AG09309 (cell line): Measurements from ENCODE around the gene CD300H.
"Not testable (repeated sequence)": the region's sequence is repeated elsewhere in the genome, so short reads cannot be mapped to it uniquely, and the experiment has no call there.

Experiments used
- DNase-seq: peaks from one replicate; pipeline ENCODE4 v3.0.0-alpha.2; 2010; ENCODE audit warnings: low read depth
- H3K4me3 ChIP-seq: 2 replicates; pipeline ENCODE4 v1.5.1; 2011; ENCODE audit warnings: mild to moderate bottlenecking, low read depth, low read length, moderate library complexity; ENCODE audit not compliant: control insufficient read depth
- TF ChIP-seq, protein P1 (sequence below): IDR thresholded peaks from 2 replicates; pipeline ENCODE4 v1.5.1; 2011; ENCODE audit warnings: mild to moderate bottlenecking, low read depth, low read length, inconsistent platforms; ENCODE audit not compliant: insufficient read depth, control insufficient read depth; ENCODE audit errors: missing control alignments

Gene CD300H

DNA sequence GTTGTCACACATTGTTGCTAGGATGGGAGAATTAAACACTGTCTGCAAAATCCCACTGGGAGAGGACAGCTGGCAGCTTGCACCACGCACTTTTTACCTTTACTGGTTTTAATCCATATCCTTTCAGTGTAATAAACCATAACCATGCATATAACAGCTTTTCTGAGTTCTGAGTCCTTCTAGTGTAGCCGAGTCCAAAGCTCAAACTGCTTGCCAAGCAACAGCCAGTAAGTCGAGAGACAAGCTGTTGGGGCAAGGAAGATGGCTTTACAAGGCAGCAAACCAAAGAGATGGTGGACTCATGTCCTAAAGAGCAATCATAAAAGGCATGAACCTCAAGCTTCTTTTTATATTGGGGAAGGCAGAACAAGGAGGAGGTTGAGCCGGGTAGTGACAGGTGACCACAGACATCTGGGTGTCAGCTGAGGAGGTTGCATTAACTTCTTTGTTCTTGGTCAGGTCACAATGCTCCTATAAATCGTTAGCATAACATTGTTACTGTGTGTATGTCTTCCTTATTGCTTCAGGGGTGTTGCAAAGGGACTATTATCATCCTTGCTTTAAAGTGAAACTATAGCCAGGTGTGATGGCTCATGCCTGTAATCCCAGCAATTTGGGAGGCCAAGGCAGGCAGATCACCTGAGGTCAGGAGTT lies 7.3 kb upstream of the CD300H start:
- DNase-seq: no peak
- no peak overlapping the region for H3K4me3 ChIP-seq
- TF ChIP-seq, protein P1, sequence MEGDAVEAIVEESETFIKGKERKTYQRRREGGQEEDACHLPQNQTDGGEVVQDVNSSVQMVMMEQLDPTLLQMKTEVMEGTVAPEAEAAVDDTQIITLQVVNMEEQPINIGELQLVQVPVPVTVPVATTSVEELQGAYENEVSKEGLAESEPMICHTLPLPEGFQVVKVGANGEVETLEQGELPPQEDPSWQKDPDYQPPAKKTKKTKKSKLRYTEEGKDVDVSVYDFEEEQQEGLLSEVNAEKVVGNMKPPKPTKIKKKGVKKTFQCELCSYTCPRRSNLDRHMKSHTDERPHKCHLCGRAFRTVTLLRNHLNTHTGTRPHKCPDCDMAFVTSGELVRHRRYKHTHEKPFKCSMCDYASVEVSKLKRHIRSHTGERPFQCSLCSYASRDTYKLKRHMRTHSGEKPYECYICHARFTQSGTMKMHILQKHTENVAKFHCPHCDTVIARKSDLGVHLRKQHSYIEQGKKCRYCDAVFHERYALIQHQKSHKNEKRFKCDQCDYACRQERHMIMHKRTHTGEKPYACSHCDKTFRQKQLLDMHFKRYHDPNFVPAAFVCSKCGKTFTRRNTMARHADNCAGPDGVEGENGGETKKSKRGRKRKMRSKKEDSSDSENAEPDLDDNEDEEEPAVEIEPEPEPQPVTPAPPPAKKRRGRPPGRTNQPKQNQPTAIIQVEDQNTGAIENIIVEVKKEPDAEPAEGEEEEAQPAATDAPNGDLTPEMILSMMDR: no peak

DNA sequence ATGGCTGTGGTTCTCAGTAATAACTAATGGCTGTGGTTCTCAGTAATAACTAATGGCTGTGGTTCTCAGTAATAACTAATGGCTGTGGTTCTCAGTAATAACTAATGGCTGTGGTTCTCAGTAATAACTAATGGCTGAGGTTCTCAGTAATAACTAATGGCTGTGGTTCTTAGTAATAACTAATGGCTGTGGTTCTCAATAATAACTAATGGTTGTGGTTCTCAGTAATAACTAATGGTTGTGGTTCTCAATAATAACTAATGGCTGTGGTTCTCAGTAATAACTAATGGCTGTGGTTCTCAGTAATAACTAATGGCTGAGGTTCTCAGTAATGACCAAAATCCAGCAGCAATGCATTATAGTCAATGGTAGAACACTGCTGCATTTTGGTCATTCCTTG lies 6.3 kb upstream of the CD300H start:
- not testable (repeated sequence) for H3K4me3 ChIP-seq, DNase-seq

DNA sequence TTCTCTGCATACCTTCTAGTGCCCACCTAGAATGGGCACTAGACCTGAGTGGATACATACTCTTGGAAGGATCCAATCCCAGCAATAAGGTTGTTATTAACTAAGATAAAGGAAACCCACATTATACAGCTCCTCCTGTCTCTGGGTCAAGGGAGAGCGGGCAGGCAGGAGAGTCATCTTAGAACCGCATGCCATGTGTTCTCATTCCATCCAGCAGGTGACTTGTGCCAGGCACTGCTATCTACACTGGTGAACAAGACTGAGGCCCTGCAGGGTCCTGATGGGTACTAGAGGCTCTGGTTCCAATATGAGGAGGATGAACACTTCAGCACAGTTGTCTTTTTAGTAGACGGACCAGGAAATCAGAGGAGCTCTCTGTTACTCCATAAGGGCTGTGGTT lies 5.9 kb upstream of the CD300H start:
- no peak for DNase-seq
- TF ChIP-seq, protein P1: no peak
- no peak overlapping the region for H3K4me3 ChIP-seq

DNA sequence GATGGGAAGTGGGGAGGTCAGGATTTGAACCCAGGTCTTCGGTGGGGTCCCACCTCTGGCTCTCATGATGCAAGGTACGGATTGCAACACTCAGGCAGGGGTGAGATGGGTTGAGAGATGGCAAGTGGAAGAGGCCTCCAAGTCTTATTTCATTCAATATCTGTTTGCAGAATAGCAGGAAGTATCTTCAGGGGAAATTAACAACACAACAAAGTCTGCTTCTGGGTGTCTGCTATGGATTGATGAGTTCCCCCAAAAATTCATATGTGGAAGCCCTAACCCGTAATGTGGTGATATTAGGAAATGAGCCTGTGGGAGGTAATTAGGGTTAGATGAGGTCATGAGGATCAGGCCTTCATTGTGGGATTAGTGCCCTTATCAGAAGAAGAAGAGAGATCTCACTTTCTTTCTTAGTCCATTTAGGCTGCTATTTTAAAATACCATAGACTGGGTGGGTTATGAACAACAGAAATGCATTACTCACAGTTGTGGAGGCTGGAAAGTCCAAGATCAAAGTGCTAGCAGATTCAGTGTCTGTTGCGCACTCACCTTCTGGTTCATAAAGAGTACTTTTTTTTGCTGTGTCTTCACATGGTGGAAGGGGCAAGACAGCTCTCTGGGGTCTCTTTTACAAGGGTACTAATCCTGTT lies 4.4 kb upstream of the CD300H start:
- no peak for DNase-seq
- H3K4me3 ChIP-seq: no peak overlapping the region
- TF ChIP-seq, protein P1: no peak

DNA sequence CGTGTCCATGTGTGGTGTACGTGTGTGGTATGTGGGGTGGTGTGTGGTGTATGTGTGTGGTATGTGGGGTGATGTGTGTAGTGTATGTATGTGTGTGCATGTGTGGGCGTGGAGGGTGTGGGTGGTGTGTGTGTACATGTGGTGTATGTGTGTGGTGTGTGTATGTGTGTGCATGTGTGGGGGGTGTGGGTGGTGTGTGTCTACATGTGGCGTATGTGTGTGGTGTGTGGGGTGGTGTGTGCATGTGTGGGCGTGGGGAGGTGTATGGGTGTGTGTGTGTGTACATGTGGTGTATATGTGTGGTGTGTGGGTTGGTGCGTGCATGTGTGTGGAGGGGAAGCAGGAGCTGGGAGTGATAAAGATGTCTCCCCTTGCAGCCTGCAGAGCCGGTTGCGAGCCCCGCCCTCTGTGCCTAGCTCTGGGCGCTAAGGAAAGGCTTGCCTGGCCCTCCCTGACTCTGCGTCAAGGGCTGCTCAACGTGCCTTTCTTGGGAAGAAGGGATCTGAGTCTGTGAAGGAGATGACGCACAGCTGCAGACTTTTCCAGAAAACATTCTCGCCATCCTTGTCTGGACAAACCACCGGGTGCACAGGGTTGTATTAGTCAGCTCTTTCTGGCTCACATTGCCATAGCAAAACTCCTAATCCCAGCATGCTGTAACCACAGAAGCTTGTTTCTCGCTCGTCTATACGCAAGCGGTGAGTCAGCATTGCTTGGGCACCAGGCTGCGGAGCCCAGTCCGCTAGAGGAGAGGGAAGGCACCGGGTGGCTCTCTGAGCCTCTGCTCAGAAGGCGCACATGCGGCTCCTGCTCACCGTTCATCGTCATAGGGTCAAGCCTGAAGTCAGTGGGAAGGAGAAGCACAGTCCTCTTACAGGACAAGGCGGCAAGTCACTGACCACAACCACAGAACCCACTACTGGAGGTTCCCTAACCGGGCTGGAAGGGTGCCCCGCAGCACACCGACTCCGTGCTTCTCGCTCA lies 2.0 kb upstream of the CD300H start:
- TF ChIP-seq, protein P1: no peak
- no peak overlapping the region for H3K4me3 ChIP-seq
- peak; percentile 99 for DNase-seq

DNA sequence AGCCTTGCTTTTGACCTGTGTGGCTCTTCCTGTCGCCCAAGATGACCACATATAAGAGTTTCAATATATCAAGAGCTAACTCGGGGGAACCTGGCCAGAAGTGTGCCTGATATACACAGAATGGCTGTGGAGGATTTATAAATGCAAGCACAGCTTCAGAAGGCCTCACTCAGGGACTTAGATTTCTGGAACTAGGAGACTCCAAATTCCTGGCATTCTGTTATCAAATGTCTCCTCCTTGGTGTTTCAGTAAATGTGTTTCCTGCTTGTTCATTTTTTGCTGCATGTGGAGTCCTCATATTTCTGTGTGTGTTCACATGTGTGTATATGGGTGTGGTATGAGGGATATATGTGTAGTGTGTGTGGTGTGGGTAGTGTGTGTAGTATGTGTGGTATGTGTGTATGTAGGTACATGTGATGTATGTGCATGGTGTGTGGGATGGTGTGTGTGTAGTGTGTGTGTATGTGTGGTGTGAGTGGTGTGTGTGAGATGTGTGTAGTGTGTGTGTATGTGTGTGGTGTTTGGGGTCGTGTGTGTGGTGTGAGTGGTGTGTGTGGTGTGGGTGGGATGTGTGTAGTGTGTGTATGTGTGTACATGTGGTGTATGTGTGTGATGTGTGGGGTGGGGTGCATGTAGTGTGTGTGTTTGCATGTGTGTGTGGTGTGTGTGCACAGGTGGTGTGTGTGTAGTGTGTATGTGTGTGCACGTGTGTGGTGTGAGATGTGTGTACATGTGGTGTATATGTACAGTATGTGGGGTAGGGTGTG lies 981 bp upstream of the CD300H start:
- TF ChIP-seq, protein P1: no peak
- no peak overlapping the region for H3K4me3 ChIP-seq
- no peak for DNase-seq
